ENCODE results near the gene CHST13. TPM values are rescaled to one million over a fixed set of nuclear protein-coding genes. Genes with fewer than 3 reads are reported as not detected.

The CHST13 gene
- total RNA-seq, 2 experiments from 2014 or later, result not detected

- POLR2A ChIA-PET, result no interaction called here
- CTCF ChIA-PET, result no interaction called here
- TF ChIP-seq CTCF (IDR thresholded peaks at IDR 0.05), result no peak
- Mint-ChIP-seq H3K9me3 (no peaks in the 10 kb centered on the region), H3K27me3 (no peaks in the 10 kb centered on the region), H3K27ac (no peak overlapping the region), H3K4me3 (no peak overlapping the region), H3K36me3 (ENCODE audit: low read depth) (no peaks in the 10 kb centered on the region), H3K4me1 (ENCODE audit: low read depth) (peaks cover 11% of the 10 kb centered on the region)
- no peak overlapping the region for H3K4me3 ChIP-seq (ENCODE audit: low read length)
- ATAC-seq (ENCODE audit: poor library complexity) (no peak), DNase-seq (no peak)
- intact Hi-C loops (cut with DNase I, micrococcal nuclease), result no loop called here
- H3K4me1 ChIP-seq (ENCODE audit: insufficient read depth, low read length), result peaks cover 13% of the 10 kb centered on the region
- H3K36me3 ChIP-seq (ENCODE audit: insufficient read depth, low read length), result no peaks in the 10 kb centered on the region
- H3K27me3 ChIP-seq (ENCODE audit: control insufficient read depth in 1 of 2, insufficient read depth in 2 of 2, low read length in 2 of 2), result no peaks in the 10 kb centered on the region
- no peak overlapping the region for H3K27ac ChIP-seq (ENCODE audit: low read depth in 1 of 2, low read length in 2 of 2)
- no peaks in the 10 kb centered on the region for H3K9me3 ChIP-seq (ENCODE audit: control insufficient read depth in 1 of 2, insufficient read depth in 1 of 2, low read length in 2 of 2)
Observed at GRCh38 chr3:126482503-126483255, 41.3 kb upstream of the CHST13 start.

GRCh38 chr3:126483321-126483761, 40.6 kb upstream of the CHST13 start:
- CTCF ChIA-PET, result no interaction called here
- Mint-ChIP-seq H3K27ac (no peak overlapping the region), H3K36me3 (ENCODE audit: low read depth) (no peaks in the 10 kb centered on the region), H3K4me3 (no peak overlapping the region), H3K27me3 (no peaks in the 10 kb centered on the region), H3K9me3 (no peaks in the 10 kb centered on the region), H3K4me1 (ENCODE audit: low read depth) (peaks cover 11% of the 10 kb centered on the region)
- Histone ChIP-seq H3K9me3 (ENCODE audit: control insufficient read depth in 1 of 2, insufficient read depth in 1 of 2, low read length in 2 of 2) (no peaks in the 10 kb centered on the region), H3K4me3 (ENCODE audit: low read length) (no peak overlapping the region), H3K27ac (ENCODE audit: low read depth in 1 of 2, low read length in 2 of 2) (no peak overlapping the region), H3K27me3 (ENCODE audit: control insufficient read depth in 1 of 2, insufficient read depth in 2 of 2, low read length in 2 of 2) (no peaks in the 10 kb centered on the region), H3K4me1 (ENCODE audit: insufficient read depth, low read length) (peaks cover 13% of the 10 kb centered on the region), H3K36me3 (ENCODE audit: insufficient read depth, low read length) (no peaks in the 10 kb centered on the region)
- ATAC-seq (ENCODE audit: poor library complexity), result no peak
- TF ChIP-seq CTCF (IDR thresholded peaks at IDR 0.05), result no peak
- no peak for DNase-seq
- intact Hi-C loops (cut with DNase I, micrococcal nuclease), result no loop called here
- POLR2A ChIA-PET, result no interaction called here

GRCh38 chr3:126484148-126484547, 39.8 kb upstream of the CHST13 start:
- ATAC-seq (ENCODE audit: poor library complexity) (no peak), DNase-seq (no peak)
- ChIA-PET POLR2A (no interaction called here), CTCF (no interaction called here)
- no peak overlapping the region for H3K27ac ChIP-seq (ENCODE audit: low read depth in 1 of 2, low read length in 2 of 2)
- H3K9me3 ChIP-seq (ENCODE audit: control insufficient read depth in 1 of 2, insufficient read depth in 1 of 2, low read length in 2 of 2), result no peaks in the 10 kb centered on the region
- H3K4me3 ChIP-seq (ENCODE audit: low read length), result no peak overlapping the region
- Mint-ChIP-seq H3K4me1 (ENCODE audit: low read depth) (peaks cover 11% of the 10 kb centered on the region), H3K9me3 (no peaks in the 10 kb centered on the region), H3K36me3 (ENCODE audit: low read depth) (no peaks in the 10 kb centered on the region), H3K4me3 (no peak overlapping the region), H3K27ac (no peak overlapping the region), H3K27me3 (no peaks in the 10 kb centered on the region)
- no peaks in the 10 kb centered on the region for H3K36me3 ChIP-seq (ENCODE audit: insufficient read depth, low read length)
- TF ChIP-seq CTCF (IDR thresholded peaks at IDR 0.05), result no peak
- intact Hi-C loops (cut with DNase I, micrococcal nuclease), result no loop called here
- peaks cover 13% of the 10 kb centered on the region for H3K4me1 ChIP-seq (ENCODE audit: insufficient read depth, low read length)
- no peaks in the 10 kb centered on the region for H3K27me3 ChIP-seq (ENCODE audit: control insufficient read depth in 1 of 2, insufficient read depth in 2 of 2, low read length in 2 of 2)
